ENCODE measurements around the gene ASB1.

GRCh38 chr2:238441262-238442114 is 14.8 kb downstream of the ASB1 start:
- no peak for TF ChIP-seq ATF3 (IDR thresholded peaks at IDR 0.05)
- no peak for TF ChIP-seq ATF3 (CRISPR knock-in tag; conservative IDR thresholded peaks at IDR 0.05)
- no peak for TF ChIP-seq CTCF (IDR thresholded peaks at IDR 0.05 in 2 of 3, conservative IDR thresholded peaks at IDR 0.05 in 1 of 3; ENCODE audit: insufficient read depth in 2 of 3, low read depth in 1 of 3, low read length in 3 of 3)
- TF ChIP-seq FOSL1 (tag; conservative IDR thresholded peaks at IDR 0.05) = no peak
- TF ChIP-seq ZNF23 (CRISPR knock-in tag; IDR thresholded peaks at IDR 0.05) = no peak
- TF ChIP-seq GABPB1 (CRISPR knock-in tag; IDR thresholded peaks at IDR 0.05) = no peak
- no peak for TF ChIP-seq ARNT (IDR thresholded peaks at IDR 0.05)
- no peak for TF ChIP-seq ZBTB33 (CRISPR knock-in tag; IDR thresholded peaks at IDR 0.05)
- no peak for TF ChIP-seq RAD21 (CRISPR knock-in tag; conservative IDR thresholded peaks at IDR 0.05 in 1 of 2, IDR thresholded peaks at IDR 0.05 in 1 of 2)
